ENCODE measurements around the gene OLFML1.

- TF ChIP-seq, protein P1, sequence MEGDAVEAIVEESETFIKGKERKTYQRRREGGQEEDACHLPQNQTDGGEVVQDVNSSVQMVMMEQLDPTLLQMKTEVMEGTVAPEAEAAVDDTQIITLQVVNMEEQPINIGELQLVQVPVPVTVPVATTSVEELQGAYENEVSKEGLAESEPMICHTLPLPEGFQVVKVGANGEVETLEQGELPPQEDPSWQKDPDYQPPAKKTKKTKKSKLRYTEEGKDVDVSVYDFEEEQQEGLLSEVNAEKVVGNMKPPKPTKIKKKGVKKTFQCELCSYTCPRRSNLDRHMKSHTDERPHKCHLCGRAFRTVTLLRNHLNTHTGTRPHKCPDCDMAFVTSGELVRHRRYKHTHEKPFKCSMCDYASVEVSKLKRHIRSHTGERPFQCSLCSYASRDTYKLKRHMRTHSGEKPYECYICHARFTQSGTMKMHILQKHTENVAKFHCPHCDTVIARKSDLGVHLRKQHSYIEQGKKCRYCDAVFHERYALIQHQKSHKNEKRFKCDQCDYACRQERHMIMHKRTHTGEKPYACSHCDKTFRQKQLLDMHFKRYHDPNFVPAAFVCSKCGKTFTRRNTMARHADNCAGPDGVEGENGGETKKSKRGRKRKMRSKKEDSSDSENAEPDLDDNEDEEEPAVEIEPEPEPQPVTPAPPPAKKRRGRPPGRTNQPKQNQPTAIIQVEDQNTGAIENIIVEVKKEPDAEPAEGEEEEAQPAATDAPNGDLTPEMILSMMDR (IDR thresholded peaks at IDR 0.05): peak; percentile 65 to 83 (median 72)
- no peak for TF ChIP-seq POLR2A (IDR thresholded peaks at IDR 0.05)
These were observed 42.6 kb upstream of the OLFML1 start for GRCh38 chr11:7442588-7443215.

All from tibial nerve (tissue), 3 donors.